ENCODE results near the gene KIRREL3. TPM values are rescaled to one million over a fixed set of nuclear protein-coding genes. Genes with fewer than 3 reads are reported as not detected.

The KIRREL3 gene
- polyA plus RNA-seq, 1 of the 3 experiments (the other 2 are of a cell fraction) = 3.7 TPM

GRCh38 chr11:126426106-126426505 lies 574.5 kb downstream of the KIRREL3 start:
- no peaks in the 10 kb centered on the region for H3K9me2 ChIP-seq
- H3K27ac ChIP-seq (ENCODE audit: low read depth in 2 of 2, low read length in 1 of 2) = no peak overlapping the region
- H3K4me2 ChIP-seq = no peak overlapping the region
- H3K27me3 ChIP-seq (ENCODE audit: insufficient read depth) = no peaks in the 10 kb centered on the region
- POLR2A ChIA-PET = no interaction called here
- peaks cover 0 to 2% of the 10 kb centered on the region in 2 experiments for H3K36me3 ChIP-seq (replicated peaks in 1 of 2; ENCODE audit: control insufficient read depth in 1 of 2, insufficient read depth in 2 of 2, low read length in 1 of 2)
- no peaks in the 10 kb centered on the region for H3F3A ChIP-seq (replicated peaks; ENCODE audit: insufficient read depth)
- no peak for DNase-seq
- no peaks in the 10 kb centered on the region for H3K79me2 ChIP-seq (ENCODE audit: insufficient read depth)
- no peaks in the 10 kb centered on the region for H4K20me1 ChIP-seq (ENCODE audit: insufficient read depth)
- no peak overlapping the region for H3K4me3 ChIP-seq (ENCODE audit: low read depth in 2 of 2, low read length in 1 of 2)
- no peak overlapping the region for H3K9ac ChIP-seq
- WGBS (ENCODE audit: low lambda C conversion rate) = 100% methylated on average over 2 of the region's 3 CpGs
- TF ChIP-seq RCOR1 (IDR thresholded peaks at IDR 0.05; ENCODE audit: low read length) (no peak), SMC3 (IDR thresholded peaks at IDR 0.05; ENCODE audit: low read depth, low read length) (no peak)
- TF ChIP-seq, protein P1, sequence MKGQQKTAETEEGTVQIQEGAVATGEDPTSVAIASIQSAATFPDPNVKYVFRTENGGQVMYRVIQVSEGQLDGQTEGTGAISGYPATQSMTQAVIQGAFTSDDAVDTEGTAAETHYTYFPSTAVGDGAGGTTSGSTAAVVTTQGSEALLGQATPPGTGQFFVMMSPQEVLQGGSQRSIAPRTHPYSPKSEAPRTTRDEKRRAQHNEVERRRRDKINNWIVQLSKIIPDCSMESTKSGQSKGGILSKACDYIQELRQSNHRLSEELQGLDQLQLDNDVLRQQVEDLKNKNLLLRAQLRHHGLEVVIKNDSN (IDR thresholded peaks at IDR 0.05; ENCODE audit: borderline replicate concordance, low read depth) = no peak
- H2AFZ ChIP-seq (ENCODE audit: low read depth) = no peak overlapping the region
- H3K9me3 ChIP-seq = no peaks in the 10 kb centered on the region
- peaks cover 0 to under 1% of the 10 kb centered on the region in 2 experiments; a peak in 1 of 4 replicates for H3K4me1 ChIP-seq (ENCODE audit: control insufficient read depth in 1 of 2, insufficient read depth in 2 of 2, low read depth in 1 of 2, low read length in 1 of 2)
- CTCF ChIA-PET = interaction anchor here (1.6 to 1.9 kb wide), 2 partner anchors 15 to 116 kb away, joined by 6 read pairs; no protein-coding TSS in a partner anchor

DNA sequence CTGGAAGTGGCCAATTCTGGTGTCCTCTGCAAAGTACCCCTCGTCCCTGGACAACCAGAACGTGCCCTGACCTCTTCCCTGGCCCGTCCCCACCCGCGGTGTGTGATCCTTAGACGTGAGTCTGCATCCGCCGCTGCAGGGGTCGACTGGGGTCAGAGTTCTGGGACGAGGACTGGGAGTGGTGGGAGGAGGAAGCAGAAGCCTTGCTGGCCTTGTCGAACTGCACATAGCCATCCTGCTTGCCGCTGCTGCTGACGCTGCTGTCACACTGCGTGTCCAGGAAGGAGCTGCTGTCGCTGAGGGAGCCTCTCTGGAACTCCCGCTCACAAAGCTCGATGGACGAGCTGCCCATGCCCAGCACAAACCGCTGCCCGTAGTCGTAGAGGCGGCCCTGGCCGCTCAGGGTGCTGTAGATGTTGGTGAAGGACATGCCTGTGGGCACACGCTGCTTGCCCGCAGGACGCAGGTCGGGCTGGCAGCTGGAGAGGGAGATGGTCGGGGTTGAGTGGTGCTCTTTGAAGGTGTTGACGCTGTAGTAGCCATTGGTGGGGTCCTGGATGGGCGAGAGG lies 576.0 kb downstream of the KIRREL3 start:
- 90% methylated on average over 27 of the region's 30 CpGs for WGBS (ENCODE audit: low lambda C conversion rate)
- no peak overlapping the region for H3K4me3 ChIP-seq (ENCODE audit: low read depth in 2 of 2, low read length in 1 of 2)
- no peaks in the 10 kb centered on the region for H3K9me2 ChIP-seq
- no peak overlapping the region for H2AFZ ChIP-seq (ENCODE audit: low read depth)
- ChIA-PET POLR2A (no interaction called here), CTCF (interaction anchor here (0.7 to 1.9 kb wide), 6 partner anchors 16 to 566 kb away, joined by 3 to 6 read pairs (median 5); no protein-coding TSS in a partner anchor)
- H3K4me1 ChIP-seq (ENCODE audit: control insufficient read depth in 1 of 2, insufficient read depth in 2 of 2, low read depth in 1 of 2, low read length in 1 of 2) = no peaks in the 10 kb centered on the region
- no peak overlapping the region for H3K4me2 ChIP-seq
- no peaks in the 10 kb centered on the region for H3K27me3 ChIP-seq (ENCODE audit: insufficient read depth)
- no peaks in the 10 kb centered on the region for H3K9me3 ChIP-seq
- H3K36me3 ChIP-seq (replicated peaks in 1 of 2; ENCODE audit: control insufficient read depth in 1 of 2, insufficient read depth in 2 of 2, low read length in 1 of 2) = peaks cover 0 to 2% of the 10 kb centered on the region in 2 experiments
- H4K20me1 ChIP-seq (ENCODE audit: insufficient read depth) = no peaks in the 10 kb centered on the region
- H3F3A ChIP-seq (replicated peaks; ENCODE audit: insufficient read depth) = no peaks in the 10 kb centered on the region
- DNase-seq = no peak
- H3K27ac ChIP-seq (ENCODE audit: low read depth in 2 of 2, low read length in 1 of 2) = no peak overlapping the region
- H3K9ac ChIP-seq = no peak overlapping the region
- no peak for TF ChIP-seq YY1 (IDR thresholded peaks at IDR 0.05; ENCODE audit: low read depth)
- TF ChIP-seq REST (IDR thresholded peaks at IDR 0.05; ENCODE audit: low read depth, low read length) = no peak
- no peak for TF ChIP-seq TEAD4 (IDR thresholded peaks at IDR 0.05; ENCODE audit: borderline replicate concordance, insufficient read depth)
- no peak for TF ChIP-seq FOSL2 (IDR thresholded peaks at IDR 0.05; ENCODE audit: borderline replicate concordance, low read depth)
- H3K79me2 ChIP-seq (ENCODE audit: insufficient read depth) = no peaks in the 10 kb centered on the region

Data from SK-N-SH (cell line).